T-cell (primary cell): ENCODE data around the gene NINJ1. TPM values are rescaled to one million over a fixed set of nuclear protein-coding genes. Genes with fewer than 3 reads are reported as not detected.

Experiments used
- ATAC-seq, 4 experiments: fragments of 200-7000 bp in 3 of 4; fragments of 150-1000 bp in 1 of 4; cut with Tn5 transposase; replicated peaks in 1 of 4; 1 replicate in 3 of 4; 2 replicates in 1 of 4; pipeline ENCODE4 v1.10.0; 2021; ENCODE audit warnings: moderate library complexity in 3 of 4, mild to moderate bottlenecking in 2 of 4, moderate number of reproducible peaks in 1 of 4
- CTCF ChIA-PET, 2 donors: fragments of 300-600 bp; sonication (Branson Sonifier 250); formaldehyde crosslinking; loops; one replicate each; lab custom pipeline; 2022; ENCODE audit warnings: antibody characterized with exemption in 2 of 2; lab: Charles Lee
- POLR2A ChIA-PET, 2 donors: fragments of 300-600 bp; sonication (Branson Sonifier 250); formaldehyde crosslinking; loops; one replicate each; lab custom pipeline; 2022; ENCODE audit warnings: antibody characterized with exemption in 2 of 2; lab: Charles Lee
- DNase-seq, 35 experiments: peaks; one replicate each; pipeline versions ENCODE4 v3.0.0 to v3.0.0-alpha.2; 2013 to 2023
- H3K27ac ChIP-seq: one replicate; pipeline ENCODE4 v1.5.1; 2013; ENCODE audit warnings: low read length
- H3K27me3 ChIP-seq, 2 experiments: replicated peaks in 1 of 2; 1 replicate in 1 of 2; 2 replicates in 1 of 2; pipeline versions ENCODE4 v1.6.1 to v1.7.0; 2013; ENCODE audit warnings: low read length in 1 of 2, mixed read lengths in 1 of 2; ENCODE audit not compliant: control insufficient read depth in 2 of 2, insufficient read depth in 2 of 2; ENCODE audit errors: extremely low read depth in 1 of 2
- H3K36me3 ChIP-seq, 2 donors: 1 replicate in 1 of 2; 2 replicates in 1 of 2; pipeline versions ENCODE4 v1.6.1 to v1.7.0; 2013; ENCODE audit warnings: low read length in 1 of 2; ENCODE audit not compliant: control insufficient read depth in 2 of 2, insufficient read depth in 1 of 2; ENCODE audit errors: extremely low read depth in 1 of 2
- H3K4me1 ChIP-seq, 2 experiments: 1 replicate in 1 of 2; 2 replicates in 1 of 2; pipeline versions ENCODE4 v1.6.1 to v1.7.0; 2013; ENCODE audit warnings: low read length in 2 of 2, mixed read lengths in 1 of 2; ENCODE audit not compliant: insufficient read depth in 2 of 2, control insufficient read depth in 1 of 2; ENCODE audit errors: extremely low read depth in 1 of 2
- H3K4me3 ChIP-seq, 2 donors: 1 replicate in 1 of 2; 2 replicates in 1 of 2; pipeline versions ENCODE4 v1.5.1 to v1.7.0; 2013; ENCODE audit warnings: mild to moderate bottlenecking in 2 of 2, low read length in 1 of 2, moderate library complexity in 1 of 2; ENCODE audit not compliant: control insufficient read depth in 1 of 2; ENCODE audit errors: extremely low read depth in 1 of 2
- H3K9me3 ChIP-seq: 2 replicates; pipeline ENCODE4 v1.7.0; 2013
- H3K27ac Mint-ChIP-seq, 2 donors: one replicate each; pipeline ENCODE4 v1.8.0; 2020 to 2021; ENCODE audit warnings: mild to moderate bottlenecking in 2 of 2, mixed read lengths in 2 of 2
- H3K27me3 Mint-ChIP-seq, 2 donors: one replicate each; pipeline ENCODE4 v1.8.0; 2021 to 2022; ENCODE audit warnings: mixed read lengths in 2 of 2
- H3K36me3 Mint-ChIP-seq: one replicate; pipeline ENCODE4 v1.8.0; 2021; ENCODE audit warnings: mixed read lengths
- H3K4me1 Mint-ChIP-seq, 3 donors: one replicate each; pipeline ENCODE4 v1.8.0; 2020 to 2022; ENCODE audit warnings: mixed read lengths in 3 of 3, mild to moderate bottlenecking in 1 of 3
- H3K4me3 Mint-ChIP-seq, 3 donors: one replicate each; pipeline ENCODE4 v1.8.0; 2020 to 2022; ENCODE audit warnings: mild to moderate bottlenecking in 3 of 3, mixed read lengths in 3 of 3, moderate library complexity in 3 of 3
- H3K9me3 Mint-ChIP-seq, 3 donors: one replicate each; pipeline ENCODE4 v1.8.0; 2020 to 2022; ENCODE audit warnings: mixed read lengths in 3 of 3
- WGBS: methylation state at CpG from one replicate; pipeline ENCODE4 v1.1.5; 2013; ENCODE audit warnings: missing lambda C conversion rate; ENCODE audit not compliant: insufficient coverage; 5-methylcytosine and 5-hydroxymethylcytosine counted together
- total RNA-seq, 35 experiments: library from RNA in 6 of 35; stranded (reverse) in 6 of 35; fragments of 120-200 nt in 1 of 35; gene quantifications; one replicate each; pipeline versions ENCODE4 v1.2.1 to v1.2.4 and lab custom pipeline; 2013 to 2026

NINJ1 gene, protein sequence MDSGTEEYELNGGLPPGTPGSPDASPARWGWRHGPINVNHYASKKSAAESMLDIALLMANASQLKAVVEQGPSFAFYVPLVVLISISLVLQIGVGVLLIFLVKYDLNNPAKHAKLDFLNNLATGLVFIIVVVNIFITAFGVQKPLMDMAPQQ
- total RNA-seq: 100 to 1,000 TPM in 1 of 5 donors, 10 to 100 TPM in 4; 29.2 to 110 (median 32.0) TPM
- total RNA-seq (2013): 15.5 TPM
- 19.1 to 552 (median 53.8) reads per million in 29 experiments for total RNA-seq (lab: John Stamatoyannopoulos, UW)

DNA sequence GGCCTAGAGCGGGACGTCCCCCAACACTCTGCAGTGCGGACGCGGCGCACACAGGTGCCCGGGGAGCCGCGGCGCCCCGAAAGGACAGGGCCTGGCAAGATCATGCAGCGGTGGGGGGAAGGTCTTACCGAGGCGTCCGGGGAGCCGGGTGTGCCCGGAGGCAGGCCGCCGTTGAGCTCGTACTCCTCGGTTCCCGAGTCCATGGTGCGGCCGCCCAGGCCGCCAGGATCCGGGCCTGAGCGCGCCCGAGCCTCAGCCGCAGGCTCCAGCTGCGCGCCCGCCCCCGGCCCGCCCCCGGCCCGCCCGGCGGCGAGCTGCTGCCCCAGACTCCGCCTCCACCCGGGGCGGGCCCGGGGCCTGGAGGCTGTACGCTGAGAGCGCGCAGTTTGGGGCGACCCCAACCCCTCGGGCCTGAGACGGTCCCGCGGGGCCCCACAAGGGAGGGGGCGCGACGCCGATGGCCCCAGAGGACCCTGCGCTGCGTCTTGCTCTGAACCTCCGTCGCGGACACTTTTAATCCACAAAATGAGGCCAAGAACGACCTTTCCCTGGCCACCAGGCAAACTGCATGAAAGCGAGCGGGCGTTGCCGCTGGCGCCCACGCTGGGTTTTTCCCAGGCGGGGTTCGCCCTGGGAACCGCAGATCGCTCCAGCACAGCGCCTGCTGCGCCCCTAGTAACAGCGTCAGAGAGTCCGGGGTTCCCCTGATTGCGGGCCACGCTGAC lies at the start of gene NINJ1:
Gene NINJ1, minus strand, starts transcription at position 237 of the 725 bp plus-strand sequence. Its CDS starts 34 bp downstream, at position 203.
- peaks cover 0 to 4% of the 10 kb centered on the region in 2 donors for H3K36me3 ChIP-seq
- Mint-ChIP-seq H3K27ac (peak within 1 kb of the TSS; percentile 84 to 85), H3K36me3 (no peaks in the 10 kb centered on the region), H3K27me3 (no peaks in the 10 kb centered on the region), H3K4me3 (peak within 1 kb of the TSS; percentile 87), H3K4me1 (peaks cover 57 to 68% (median 67%) of the 10 kb centered on the region in 3 donors), H3K9me3 (no peaks in the 10 kb centered on the region)
- ATAC-seq (peak; percentile 85 to 96 (median 93)), DNase-seq (peak; percentile 60 to 96 (median 86))
- peak within 1 kb of the TSS; percentile 76 to 90 for H3K4me3 ChIP-seq
- H3K4me1 ChIP-seq: peaks cover 16 to 76% of the 10 kb centered on the region in 2 experiments
- ChIA-PET CTCF (interaction anchor here (0.8 to 0.9 kb wide), 2 partner anchors 25 to 131 kb away, joined by 3 read pairs; no protein-coding TSS in a partner anchor), POLR2A (interaction anchor here (0.8 to 1.3 kb wide), 3 partner anchors 13 to 181 kb away, joined by 3 to 4 read pairs (median 4); no protein-coding TSS in a partner anchor)
- WGBS: under 1% methylated on average over 75 of the region's 78 CpGs
- H3K9me3 ChIP-seq: no peaks in the 10 kb centered on the region
- H3K27me3 ChIP-seq: peaks cover 0 to 6% of the 10 kb centered on the region in 2 experiments
- peak within 1 kb of the TSS; percentile 99 for H3K27ac ChIP-seq

DNA sequence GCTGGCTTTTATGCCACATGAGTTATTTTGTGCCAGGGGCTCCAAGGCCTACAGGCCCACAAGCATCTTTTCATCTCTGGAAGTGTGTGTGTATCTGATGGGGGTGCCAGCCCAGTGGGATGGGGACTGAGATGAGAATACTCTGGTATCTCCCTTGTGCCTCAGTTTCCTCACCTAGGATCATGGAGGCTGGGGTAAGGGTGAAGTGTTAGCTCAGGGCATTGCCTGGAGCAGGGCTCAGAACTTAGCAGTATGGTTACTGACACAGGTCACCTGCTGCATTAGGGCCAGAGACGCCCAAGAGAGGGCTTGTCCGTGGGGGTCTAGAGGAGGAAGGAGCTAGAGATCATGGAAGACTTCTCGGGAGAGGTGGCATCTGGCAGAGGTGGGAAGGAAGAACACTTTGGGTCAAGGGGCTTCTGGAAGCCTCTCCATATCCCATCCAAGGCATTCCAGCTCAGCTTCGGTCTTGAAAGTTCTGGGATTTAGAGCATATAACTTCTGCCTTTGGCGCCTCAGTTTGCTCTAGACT lies 49.1 kb upstream of the NINJ1 start:
- H3K4me1 Mint-ChIP-seq: peaks cover 0 to 13% (median 9%) of the 10 kb centered on the region in 3 donors
- no peaks in the 10 kb centered on the region for H3K36me3 Mint-ChIP-seq
- no peaks in the 10 kb centered on the region for H3K9me3 Mint-ChIP-seq
- WGBS: 82% methylated on average over 3 of the region's 5 CpGs
- DNase-seq: no peak
- Histone ChIP-seq H3K9me3 (no peaks in the 10 kb centered on the region), H3K27me3 (peaks cover 9 to 71% of the 10 kb centered on the region in 2 experiments), H3K4me1 (peaks cover 3 to 15% of the 10 kb centered on the region in 2 experiments), H3K36me3 (no peaks in the 10 kb centered on the region), H3K4me3 (peak overlapping the region; percentile 43 to 66), H3K27ac (no peak overlapping the region)
- no peak for ATAC-seq
- H3K4me3 Mint-ChIP-seq: peak overlapping the region; percentile 70 to 75 (median 75)
- CTCF ChIA-PET: no interaction called here
- POLR2A ChIA-PET: no interaction called here
- peaks cover 19 to 54% of the 10 kb centered on the region in 2 donors for H3K27me3 Mint-ChIP-seq
- H3K27ac Mint-ChIP-seq: no peak overlapping the region

DNA sequence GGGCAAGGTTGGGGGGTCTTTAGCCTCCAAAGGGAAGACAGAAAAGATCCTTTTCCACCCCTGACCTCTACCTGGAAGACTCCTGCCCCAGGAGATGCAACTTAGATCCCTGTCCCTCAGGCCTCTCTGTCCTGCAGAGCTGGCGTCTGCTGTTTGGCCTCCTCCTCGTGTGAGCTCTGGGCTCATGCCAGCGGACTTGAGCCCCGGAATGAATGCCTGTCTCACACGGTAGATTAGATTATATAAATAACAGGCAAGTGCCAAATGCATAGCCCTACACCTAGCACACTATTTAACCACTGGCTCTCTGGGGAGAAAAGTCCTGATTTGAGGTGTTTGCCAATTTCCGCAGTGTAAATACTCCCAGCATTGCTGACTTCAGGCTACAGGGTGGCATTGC lies 48.5 kb upstream of the NINJ1 start:
- CTCF ChIA-PET: no interaction called here
- no peak for DNase-seq
- H3K27ac ChIP-seq: no peak overlapping the region
- no peaks in the 10 kb centered on the region for H3K36me3 ChIP-seq
- no peak overlapping the region for H3K27ac Mint-ChIP-seq
- no peak for ATAC-seq
- WGBS: 100% methylated on average over 3 of the region's 6 CpGs
- no peaks in the 10 kb centered on the region for H3K9me3 ChIP-seq
- no peaks in the 10 kb centered on the region for H3K36me3 Mint-ChIP-seq
- H3K4me3 Mint-ChIP-seq: peak overlapping the region; percentile 70 to 75 (median 75)
- H3K27me3 ChIP-seq: peaks cover 9 to 69% of the 10 kb centered on the region in 2 experiments
- POLR2A ChIA-PET: no interaction called here
- no peaks in the 10 kb centered on the region for H3K9me3 Mint-ChIP-seq
- H3K4me1 ChIP-seq: peaks cover 3 to 15% of the 10 kb centered on the region in 2 experiments
- peaks cover 19 to 54% of the 10 kb centered on the region in 2 donors for H3K27me3 Mint-ChIP-seq
- H3K4me3 ChIP-seq: no peak overlapping the region
- H3K4me1 Mint-ChIP-seq: peaks cover 0 to 13% (median 9%) of the 10 kb centered on the region in 3 donors

DNA sequence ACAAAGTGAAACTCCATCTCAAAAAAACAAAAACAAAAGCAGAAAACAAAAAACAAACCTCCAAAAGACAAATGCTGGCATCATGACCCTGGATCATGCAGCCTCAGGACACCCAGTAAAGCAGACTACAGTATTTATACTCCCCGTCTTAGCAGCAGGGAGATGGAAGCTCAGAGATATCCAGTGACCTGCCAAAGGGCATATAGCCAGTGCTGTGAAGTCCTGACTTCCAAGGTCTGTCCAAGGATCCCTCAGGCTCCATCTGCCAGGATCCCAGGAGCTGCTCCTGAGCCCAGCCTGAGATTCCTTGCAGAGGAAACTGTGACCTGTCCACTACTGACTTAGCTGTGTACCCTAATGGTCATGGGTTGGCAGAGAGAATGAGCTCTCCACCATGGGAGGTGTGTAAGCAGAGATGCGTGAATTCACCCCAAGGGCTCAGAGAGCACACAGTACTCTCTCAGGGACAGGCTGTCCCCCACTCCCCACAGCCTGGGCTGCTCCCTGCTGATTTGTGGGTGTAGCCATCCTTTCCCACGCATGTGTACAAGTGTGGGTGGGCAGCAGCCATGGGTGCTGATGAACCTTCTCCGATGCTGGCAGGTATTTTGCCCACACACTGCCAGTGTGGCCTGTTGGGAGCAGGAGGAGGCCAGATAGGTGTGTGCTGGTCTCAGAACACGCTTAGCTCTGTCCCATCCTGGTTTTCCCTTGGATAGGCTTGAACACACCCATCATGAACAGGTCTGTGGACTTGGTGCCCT lies 47.8 kb upstream of the NINJ1 start:
- H3K4me3 ChIP-seq: no peak overlapping the region
- peaks cover 9 to 64% of the 10 kb centered on the region in 2 experiments for H3K27me3 ChIP-seq
- no peak overlapping the region for H3K27ac ChIP-seq
- Mint-ChIP-seq H3K36me3 (no peaks in the 10 kb centered on the region), H3K27ac (no peak overlapping the region), H3K9me3 (no peaks in the 10 kb centered on the region), H3K4me3 (no peak overlapping the region), H3K4me1 (peaks cover 0 to 13% (median 9%) of the 10 kb centered on the region in 3 donors), H3K27me3 (peaks cover 19 to 52% of the 10 kb centered on the region in 2 donors)
- WGBS: 83% methylated on average over 4 of the region's 5 CpGs
- POLR2A ChIA-PET: no interaction called here
- no peak for DNase-seq
- no peak for ATAC-seq
- no peaks in the 10 kb centered on the region for H3K36me3 ChIP-seq
- CTCF ChIA-PET: no interaction called here
- no peaks in the 10 kb centered on the region for H3K9me3 ChIP-seq
- H3K4me1 ChIP-seq: peaks cover 3 to 15% of the 10 kb centered on the region in 2 experiments

DNA sequence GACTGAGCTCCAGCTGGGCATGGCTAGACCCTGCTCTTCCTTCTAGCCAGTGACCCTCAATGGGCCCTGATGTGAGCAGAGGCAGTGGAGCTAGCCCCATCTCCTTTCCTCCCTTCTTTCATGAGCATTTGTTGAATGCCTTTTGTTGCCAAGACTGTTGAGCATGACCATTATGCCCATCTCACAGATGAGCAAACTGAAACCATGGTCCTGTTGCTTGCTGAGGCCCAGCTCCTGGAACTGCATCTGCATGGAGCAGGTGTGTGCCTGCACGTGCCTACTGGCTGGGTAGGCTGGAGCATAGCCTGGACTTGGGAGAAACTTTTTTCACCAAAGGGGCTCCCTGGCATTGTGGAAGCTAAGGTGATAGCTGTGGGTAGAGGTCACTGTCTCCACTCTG lies 46.9 kb upstream of the NINJ1 start:
- no peak overlapping the region for H3K4me3 ChIP-seq
- Mint-ChIP-seq H3K4me3 (no peak overlapping the region), H3K36me3 (no peaks in the 10 kb centered on the region), H3K9me3 (no peaks in the 10 kb centered on the region), H3K4me1 (peaks cover 0 to 13% (median 8%) of the 10 kb centered on the region in 3 donors), H3K27me3 (peaks cover 19 to 47% of the 10 kb centered on the region in 2 donors), H3K27ac (no peak overlapping the region)
- H3K9me3 ChIP-seq: no peaks in the 10 kb centered on the region
- H3K27me3 ChIP-seq: peaks cover 9 to 57% of the 10 kb centered on the region in 2 experiments
- DNase-seq: no peak
- no peak for ATAC-seq
- H3K36me3 ChIP-seq: no peaks in the 10 kb centered on the region
- H3K27ac ChIP-seq: no peak overlapping the region
- WGBS: 63% methylated on average over 1 of the region's 1 CpG
- ChIA-PET CTCF (no interaction called here), POLR2A (no interaction called here)
- peaks cover 3 to 15% of the 10 kb centered on the region in 2 experiments for H3K4me1 ChIP-seq
